ENCODE results near the gene OPCML. TPM values are rescaled to one million over a fixed set of nuclear protein-coding genes. Genes with fewer than 3 reads are reported as not detected.

The OPCML gene
- total RNA-seq, 1 donor: not detected

GRCh38 chr11:133541021-133541719, 8.9 kb upstream of the OPCML start:
- no peak for DNase-seq (ENCODE audit: low read depth in 2 of 3, low spot score in 2 of 3)

GRCh38 chr11:133536198-133536597, 3.9 kb upstream of the OPCML start:
- no peak for DNase-seq (ENCODE audit: low read depth in 2 of 3, low spot score in 2 of 3)

- DNase-seq (ENCODE audit: low read depth in 2 of 3, low spot score in 2 of 3): no peak
Measured at GRCh38 chr11:133533205-133533604, 904 bp upstream of the OPCML start.

- DNase-seq (ENCODE audit: low read depth in 2 of 3, low spot score in 2 of 3): no peak
Measured at GRCh38 chr11:133531458-133531857, 843 bp downstream of the OPCML start.

- DNase-seq (ENCODE audit: low read depth in 2 of 3, low spot score in 2 of 3): no peak
Measured at GRCh38 chr11:133530501-133530835, 1.8 kb downstream of the OPCML start.

- no peak for DNase-seq (ENCODE audit: low read depth in 2 of 3, low spot score in 2 of 3)
Measured at GRCh38 chr11:133529807-133530500, 2.3 kb downstream of the OPCML start.

DNA sequence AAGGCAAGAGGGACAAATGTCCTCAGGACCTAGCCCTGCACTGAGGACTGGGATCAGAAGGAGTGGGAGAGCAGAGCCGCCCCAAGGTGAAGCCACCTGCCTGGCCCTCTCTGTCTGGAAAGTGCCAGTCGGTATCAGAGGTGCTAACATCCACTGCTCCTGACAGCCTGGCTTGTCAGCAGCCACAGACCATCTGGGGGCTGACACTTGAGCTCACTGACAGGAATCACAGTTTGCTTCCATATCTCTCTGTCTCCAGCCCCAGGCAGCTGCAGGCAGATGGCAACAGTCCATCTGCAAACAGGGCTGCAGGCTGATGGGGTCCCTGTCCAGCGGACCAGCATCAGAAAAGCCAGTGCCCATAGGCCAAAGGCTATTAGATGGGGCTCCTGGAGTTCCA, 5.5 kb downstream of the OPCML start:
- DNase-seq (ENCODE audit: low read depth in 2 of 3, low spot score in 2 of 3): no peak

DNA sequence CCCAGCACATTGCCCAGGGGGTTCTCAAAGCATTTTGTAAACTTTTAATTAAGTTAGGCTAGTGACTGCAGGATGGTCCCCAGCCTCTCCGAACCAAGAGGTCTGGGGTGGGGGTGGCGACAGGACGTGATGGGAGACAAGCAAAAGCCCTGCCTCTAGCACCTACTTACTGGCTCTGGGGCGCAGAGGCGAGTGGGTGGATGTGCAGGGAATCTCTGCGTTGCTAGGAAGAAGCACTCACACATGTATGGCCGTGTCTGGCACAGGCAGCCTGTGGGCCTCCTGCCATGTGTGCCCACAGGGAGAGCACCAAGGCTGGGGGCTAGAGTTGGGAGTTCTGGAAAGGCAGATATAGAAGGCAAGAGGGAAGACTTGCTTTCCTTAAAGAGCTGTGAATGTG, 6.3 kb downstream of the OPCML start:
- no peak for DNase-seq (ENCODE audit: low read depth in 2 of 3, low spot score in 2 of 3)

DNA sequence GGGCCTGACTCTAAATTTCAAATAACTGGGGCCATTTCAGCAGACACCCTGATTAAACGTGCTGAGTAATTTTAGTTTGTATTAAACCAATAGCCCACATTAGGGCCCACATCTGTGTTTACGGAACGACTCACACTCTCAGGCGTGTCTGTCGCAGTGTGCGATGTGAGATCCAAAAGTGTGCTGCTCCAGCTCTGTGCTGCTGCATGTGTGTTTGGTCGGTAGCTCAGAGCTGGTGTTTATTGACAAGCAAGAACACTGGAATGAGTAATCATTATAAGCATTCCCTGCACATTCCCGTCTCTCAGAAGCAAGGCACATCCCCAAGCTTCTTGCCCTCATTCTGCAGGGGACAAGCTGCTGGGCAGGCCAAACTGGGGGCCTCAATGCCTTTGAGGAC, 7.8 kb downstream of the OPCML start:
- DNase-seq (ENCODE audit: low read depth in 2 of 3, low spot score in 2 of 3): no peak

- no peak for DNase-seq (ENCODE audit: low read depth in 2 of 3, low spot score in 2 of 3)
Measured at GRCh38 chr11:133522344-133522743, 10.0 kb downstream of the OPCML start.

GRCh38 chr11:133521502-133521901, 10.8 kb downstream of the OPCML start:
- no peak for DNase-seq (ENCODE audit: low read depth in 2 of 3, low spot score in 2 of 3)

GRCh38 chr11:133520707-133521106, 11.6 kb downstream of the OPCML start:
- DNase-seq (ENCODE audit: low read depth in 2 of 3, low spot score in 2 of 3): no peak

DNA sequence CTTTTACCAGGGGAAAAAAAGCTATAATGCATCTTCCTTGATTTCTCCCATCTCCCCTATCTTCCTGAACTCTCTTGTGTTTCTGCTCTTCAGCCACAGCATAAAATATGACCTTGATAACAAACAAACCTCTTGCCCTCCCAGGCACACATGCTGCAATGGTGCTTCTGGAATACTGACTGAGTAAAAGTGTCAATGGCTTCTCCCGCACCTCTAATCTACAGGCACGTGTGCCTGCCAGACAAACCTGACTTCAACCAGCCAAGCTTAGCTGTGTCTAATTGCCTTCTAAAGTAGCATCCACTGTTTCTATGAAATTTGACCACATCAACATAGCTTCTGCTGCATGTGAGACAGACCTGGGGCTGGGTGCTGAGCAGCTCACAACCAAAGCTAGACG, 12.7 kb downstream of the OPCML start:
- DNase-seq (ENCODE audit: low read depth in 2 of 3, low spot score in 2 of 3): no peak

- DNase-seq (ENCODE audit: low read depth in 2 of 3, low spot score in 2 of 3): no peak
Measured at GRCh38 chr11:133518702-133519264, 13.5 kb downstream of the OPCML start.

- no peak for DNase-seq (ENCODE audit: low read depth in 2 of 3, low spot score in 2 of 3)
Measured at GRCh38 chr11:133516845-133517244, 15.5 kb downstream of the OPCML start.

DNA sequence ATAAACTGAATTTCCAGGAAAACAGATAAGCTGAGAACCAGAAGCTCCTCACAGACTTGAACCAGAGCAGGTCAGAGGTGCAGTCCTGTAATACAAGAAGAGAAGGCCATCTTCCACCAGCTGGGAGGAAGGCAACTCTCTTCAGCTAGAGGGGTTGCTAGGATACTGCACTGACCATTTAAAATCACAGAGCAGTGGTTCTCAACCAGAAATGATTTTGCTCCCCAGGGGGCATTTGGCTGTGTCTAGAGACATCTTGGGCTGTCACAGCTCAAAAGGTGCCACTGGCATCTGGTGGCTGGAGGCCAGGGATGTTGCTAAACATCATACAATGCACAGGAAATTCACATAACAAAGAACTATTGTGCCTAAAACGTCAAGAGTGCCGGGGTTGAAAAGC, 17.2 kb downstream of the OPCML start:
- DNase-seq (ENCODE audit: low read depth in 2 of 3, low spot score in 2 of 3): no peak

GRCh38 chr11:133509924-133510697, 22.2 kb downstream of the OPCML start:
- DNase-seq (ENCODE audit: low read depth in 2 of 3, low spot score in 2 of 3): no peak

GRCh38 chr11:133508468-133508867, 23.8 kb downstream of the OPCML start:
- no peak for DNase-seq (ENCODE audit: low read depth in 2 of 3, low spot score in 2 of 3)

- no peak for DNase-seq (ENCODE audit: low read depth in 2 of 3, low spot score in 2 of 3)
Measured at GRCh38 chr11:133507185-133507584, 25.1 kb downstream of the OPCML start.

DNA sequence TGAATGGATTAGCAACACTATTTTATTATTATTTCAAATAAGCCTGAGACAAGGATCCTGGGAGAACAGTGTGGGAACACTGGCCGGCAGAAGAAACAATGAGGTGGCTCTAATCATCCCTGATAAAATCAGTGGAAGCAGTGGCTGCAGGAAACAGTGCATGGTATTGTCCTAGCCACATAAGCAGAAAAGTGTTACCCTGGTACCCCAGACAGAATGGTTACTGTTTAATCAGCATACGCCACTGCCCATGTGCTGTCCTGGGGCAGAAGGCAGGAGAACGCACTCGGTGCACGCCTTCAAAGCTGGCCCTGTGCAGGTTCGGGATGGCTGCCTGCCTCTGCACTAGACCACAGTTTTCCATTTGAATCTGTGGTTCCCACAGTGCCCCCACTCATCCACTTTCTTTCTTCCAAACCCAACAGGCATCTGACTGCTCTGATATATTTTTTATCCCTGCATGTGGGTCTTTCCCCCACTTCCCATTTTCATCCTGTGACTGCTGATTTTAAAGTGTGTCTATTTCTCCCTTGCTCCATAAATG, 25.7 kb downstream of the OPCML start:
- no peak for DNase-seq (ENCODE audit: low read depth in 2 of 3, low spot score in 2 of 3)

DNA sequence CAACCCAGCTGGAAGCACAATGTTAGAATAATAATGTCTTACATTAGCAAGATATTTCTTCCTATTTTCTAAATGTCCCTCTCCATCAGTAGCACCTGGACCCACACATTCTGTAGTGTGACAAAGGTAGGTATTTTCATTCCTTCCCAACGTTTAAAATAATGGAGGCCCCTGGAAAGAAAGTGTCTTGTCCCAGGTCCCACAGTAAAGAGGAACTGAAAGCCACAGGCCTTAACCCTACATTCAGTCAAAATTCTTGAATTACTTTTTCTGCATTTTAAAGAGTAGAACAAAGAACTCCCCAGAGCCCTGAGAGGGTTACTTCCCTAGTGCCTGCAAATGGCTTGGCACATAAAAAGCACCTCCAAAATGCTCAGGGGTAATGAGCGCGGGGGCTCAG, 26.3 kb downstream of the OPCML start:
- DNase-seq (ENCODE audit: low read depth in 2 of 3, low spot score in 2 of 3): no peak
